Smooth muscle cell of the brain vasculature (primary cell): Measurements from ENCODE around the gene CA9.
"Not testable (repeated sequence)": the region's sequence is repeated elsewhere in the genome, so short reads cannot be mapped to it uniquely, and the experiment has no call there.

ENCODE experiments used
- DNase-seq: peaks from one replicate; pipeline ENCODE4 v3.0.0-alpha.2; 2012; ENCODE audit warnings: low read depth, low spot score

Gene CA9

DNA sequence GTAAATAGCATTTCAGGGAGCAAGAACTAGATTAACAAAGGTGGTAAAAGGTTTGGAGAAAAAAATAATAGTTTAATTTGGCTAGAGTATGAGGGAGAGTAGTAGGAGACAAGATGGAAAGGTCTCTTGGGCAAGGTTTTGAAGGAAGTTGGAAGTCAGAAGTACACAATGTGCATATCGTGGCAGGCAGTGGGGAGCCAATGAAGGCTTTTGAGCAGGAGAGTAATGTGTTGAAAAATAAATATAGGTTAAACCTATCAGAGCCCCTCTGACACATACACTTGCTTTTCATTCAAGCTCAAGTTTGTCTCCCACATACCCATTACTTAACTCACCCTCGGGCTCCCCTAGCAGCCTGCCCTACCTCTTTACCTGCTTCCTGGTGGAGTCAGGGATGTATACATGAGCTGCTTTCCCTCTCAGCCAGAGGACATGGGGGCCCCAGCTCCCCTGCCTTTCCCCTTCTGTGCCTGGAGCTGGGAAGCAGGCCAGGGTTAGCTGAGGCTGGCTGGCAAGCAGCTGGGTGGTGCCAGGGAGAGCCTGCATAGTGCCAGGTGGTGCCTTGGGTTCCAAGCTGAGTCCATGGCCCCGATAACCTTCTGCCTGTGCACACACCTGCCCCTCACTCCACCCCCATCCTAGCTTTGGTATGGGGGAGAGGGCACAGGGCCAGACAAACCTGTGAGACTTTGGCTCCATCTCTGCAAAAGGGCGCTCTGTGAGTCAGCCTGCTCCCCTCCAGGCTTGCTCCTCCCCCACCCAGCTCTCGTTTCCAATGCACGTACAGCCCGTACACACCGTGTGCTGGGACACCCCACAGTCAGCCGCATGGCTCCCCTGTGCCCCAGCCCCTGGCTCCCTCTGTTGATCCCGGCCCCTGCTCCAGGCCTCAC, at the start of gene CA9:
Gene CA9 (plus strand): TSS at position 797 of the 893 bp plus-strand sequence. CDS start 32 bp downstream, at position 829.
- no peak for DNase-seq

- DNase-seq, result no peak
These were observed 46.2 kb upstream of the CA9 start for GRCh38 chr9:35627575-35627974.

- no peak for DNase-seq
These were observed 45.2 kb upstream of the CA9 start for GRCh38 chr9:35628389-35628991.

GRCh38 chr9:35629597-35629996, 44.1 kb upstream of the CA9 start:
- DNase-seq, result no peak

DNA sequence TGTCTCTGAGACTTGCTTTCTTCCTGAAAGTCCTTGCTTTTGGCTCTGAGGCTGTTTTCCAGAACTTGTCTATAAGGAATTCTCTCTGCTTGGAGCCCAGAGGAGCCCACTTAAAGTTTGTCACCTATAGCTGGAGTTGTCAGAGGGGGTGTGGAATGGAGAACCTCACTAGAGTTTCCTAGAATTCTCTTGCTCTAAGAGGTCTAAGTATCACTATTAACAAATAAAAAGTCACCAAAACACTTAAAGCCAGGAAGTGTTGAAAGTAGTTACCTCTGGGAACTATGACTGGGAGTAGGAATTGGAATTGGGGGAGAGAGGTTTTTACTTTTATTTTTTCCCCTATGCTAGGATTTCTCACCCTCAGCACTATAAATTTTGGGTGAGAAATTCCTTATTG, 38.0 kb upstream of the CA9 start:
- DNase-seq, result no peak

DNA sequence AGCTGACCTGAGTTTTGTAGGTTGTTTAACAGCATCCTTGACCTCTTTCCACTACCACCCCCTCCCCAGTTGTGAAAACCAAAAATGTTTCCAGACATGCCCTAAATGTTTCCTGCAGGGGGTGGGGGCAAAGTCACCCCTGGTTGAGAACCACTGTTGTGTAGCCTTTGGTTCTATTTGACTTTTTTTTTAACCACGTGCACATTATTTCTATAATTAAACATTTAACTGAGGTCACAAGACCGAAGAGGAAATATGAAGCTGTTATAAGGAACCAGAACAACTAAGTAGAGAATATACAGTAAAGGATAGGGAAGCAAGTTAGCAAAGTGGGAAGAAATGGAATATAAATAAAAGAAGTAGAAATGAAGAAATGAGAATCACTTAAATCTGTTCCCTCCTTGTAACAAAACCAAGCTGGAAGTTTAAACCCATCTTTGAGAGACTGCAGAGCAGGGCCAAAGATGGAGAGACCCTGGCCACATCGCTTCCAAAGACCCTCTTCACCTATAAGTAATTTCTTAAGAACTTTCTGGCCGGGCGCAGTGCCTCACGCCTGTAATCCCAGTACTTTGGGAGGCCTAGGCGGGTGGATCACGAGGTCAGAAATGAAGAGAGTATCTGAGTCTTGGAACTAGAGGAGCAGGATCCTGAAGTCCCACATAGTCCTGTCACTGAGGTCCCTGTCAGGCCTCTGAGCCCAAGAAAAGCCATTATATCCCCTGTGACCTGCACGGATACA, 37.4 kb upstream of the CA9 start:
- DNase-seq, result no peak

- DNase-seq, result not testable (repeated sequence)
These were observed 36.9 kb upstream of the CA9 start for GRCh38 chr9:35636877-35637246.

DNA sequence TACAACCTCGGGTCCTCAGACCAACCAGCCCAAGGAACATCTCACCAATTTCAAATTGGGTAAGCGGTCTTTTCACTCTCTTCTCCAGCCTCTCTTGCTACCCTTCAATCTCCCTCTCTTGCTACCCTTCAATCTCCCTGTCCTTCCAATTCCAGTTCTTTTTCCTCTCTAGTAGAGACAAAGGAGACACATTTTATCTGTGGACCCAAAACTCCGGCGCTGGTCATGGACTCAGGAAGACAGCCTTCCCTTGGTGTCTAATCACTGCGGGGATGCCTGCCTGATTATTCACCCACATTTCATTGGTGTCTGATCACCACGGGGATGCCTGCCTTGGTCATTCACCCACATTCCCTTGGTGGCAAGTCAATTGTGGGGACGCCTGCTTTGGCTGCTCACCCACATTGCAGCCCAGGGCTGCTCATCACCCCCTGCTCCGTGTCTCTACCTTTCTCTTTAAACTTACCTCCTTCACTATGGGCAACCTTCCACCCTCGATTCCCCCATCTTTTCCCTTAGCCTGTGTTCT, 36.2 kb upstream of the CA9 start:
- DNase-seq, result not testable (repeated sequence)

- not testable (repeated sequence) for DNase-seq
These were observed 35.0 kb upstream of the CA9 start for GRCh38 chr9:35638751-35639150.

GRCh38 chr9:35639225-35639624, 34.5 kb upstream of the CA9 start:
- not testable (repeated sequence) for DNase-seq

DNA sequence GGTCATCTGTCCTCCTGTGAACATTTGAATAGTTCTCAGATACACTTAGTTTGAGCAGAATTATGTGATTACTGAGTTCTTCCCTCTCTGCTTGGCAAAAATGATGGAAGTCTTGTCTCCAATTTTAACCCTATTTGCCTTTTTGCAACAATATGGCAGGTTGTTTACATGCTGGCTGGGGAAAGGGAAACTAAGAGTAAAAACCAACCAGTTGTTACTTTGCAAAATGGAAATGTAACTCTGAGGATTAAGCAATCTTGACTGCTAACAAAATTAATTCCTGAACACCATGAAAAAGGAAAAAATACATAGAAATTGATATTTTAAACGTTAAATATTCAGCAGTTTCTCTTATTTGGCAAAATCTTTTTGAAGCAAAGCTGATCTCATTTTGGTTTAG, 34.1 kb upstream of the CA9 start:
- DNase-seq, result no peak

- not testable (repeated sequence) for DNase-seq
These were observed 33.3 kb upstream of the CA9 start for GRCh38 chr9:35640431-35640830.

GRCh38 chr9:35641478-35641877, 32.2 kb upstream of the CA9 start:
- DNase-seq, result not testable (repeated sequence)

DNA sequence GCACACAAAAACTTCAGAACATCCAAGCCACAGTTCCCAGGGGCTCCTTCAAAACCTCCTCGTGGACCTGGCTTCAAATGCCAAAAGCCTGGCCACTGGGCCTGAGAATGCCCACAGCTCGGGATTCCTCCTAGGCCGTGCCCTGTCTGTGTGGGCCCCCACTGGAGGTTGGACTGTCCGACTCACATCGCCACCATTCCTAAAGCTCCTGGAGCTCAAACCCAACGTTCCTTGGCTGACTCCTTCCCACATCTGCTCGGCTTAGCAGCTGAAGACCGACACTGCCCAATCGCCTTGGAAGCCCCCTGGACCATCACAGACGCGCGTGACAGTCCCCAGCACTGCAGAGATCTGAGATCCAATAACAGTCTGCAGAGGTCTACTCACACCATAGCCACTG, 30.7 kb upstream of the CA9 start:
- no peak for DNase-seq

GRCh38 chr9:35645736-35646135, 28.0 kb upstream of the CA9 start:
- not testable (repeated sequence) for DNase-seq

- DNase-seq, result no peak
These were observed 27.6 kb upstream of the CA9 start for GRCh38 chr9:35646153-35646532.

GRCh38 chr9:35646533-35647265, 27.0 kb upstream of the CA9 start:
- peak; percentile 72 for DNase-seq

DNA sequence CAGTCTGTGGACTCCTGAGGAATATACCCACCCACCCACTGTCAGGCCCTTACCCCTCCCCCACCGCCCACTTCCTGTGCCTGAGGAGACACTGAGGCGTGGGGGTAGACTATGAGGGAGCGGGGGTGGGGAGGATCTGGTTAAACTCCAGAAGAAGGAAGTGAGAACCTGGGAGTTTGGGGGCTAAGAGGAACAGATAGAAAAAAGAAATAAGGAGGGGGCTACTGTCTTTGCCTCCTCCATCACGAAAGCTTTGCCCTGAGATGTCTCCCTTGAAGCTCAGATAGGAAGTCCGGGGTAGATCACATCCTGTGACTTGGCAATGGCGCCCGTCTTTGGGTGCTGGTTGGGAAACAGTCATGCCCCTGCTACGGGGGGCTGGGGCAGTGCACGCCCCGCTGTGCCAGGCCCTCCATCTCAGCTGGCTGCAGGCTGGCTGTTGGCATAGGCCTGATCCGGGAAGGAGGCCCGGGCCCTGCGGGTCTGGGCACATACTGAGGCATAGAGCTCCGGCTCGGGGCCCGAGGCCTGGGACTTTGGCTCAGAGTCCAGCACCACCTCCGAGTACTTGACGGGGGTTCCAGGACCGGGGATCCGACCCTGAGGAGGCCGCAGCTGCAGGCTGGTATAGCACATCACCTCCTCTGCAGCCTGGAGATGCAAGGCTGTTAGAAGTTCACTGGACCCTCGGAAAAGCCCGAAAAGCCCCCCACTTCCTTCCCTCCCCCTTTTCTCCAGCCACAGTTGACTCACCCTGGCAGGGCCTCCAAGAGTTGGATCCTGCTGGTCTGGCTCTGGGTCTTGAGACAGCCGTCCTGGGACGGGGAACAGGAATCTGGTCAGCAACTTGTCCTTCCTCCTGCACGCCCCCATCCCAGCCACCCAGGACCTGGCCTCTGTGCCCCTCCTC, 24.0 kb upstream of the CA9 start:
- no peak for DNase-seq

DNA sequence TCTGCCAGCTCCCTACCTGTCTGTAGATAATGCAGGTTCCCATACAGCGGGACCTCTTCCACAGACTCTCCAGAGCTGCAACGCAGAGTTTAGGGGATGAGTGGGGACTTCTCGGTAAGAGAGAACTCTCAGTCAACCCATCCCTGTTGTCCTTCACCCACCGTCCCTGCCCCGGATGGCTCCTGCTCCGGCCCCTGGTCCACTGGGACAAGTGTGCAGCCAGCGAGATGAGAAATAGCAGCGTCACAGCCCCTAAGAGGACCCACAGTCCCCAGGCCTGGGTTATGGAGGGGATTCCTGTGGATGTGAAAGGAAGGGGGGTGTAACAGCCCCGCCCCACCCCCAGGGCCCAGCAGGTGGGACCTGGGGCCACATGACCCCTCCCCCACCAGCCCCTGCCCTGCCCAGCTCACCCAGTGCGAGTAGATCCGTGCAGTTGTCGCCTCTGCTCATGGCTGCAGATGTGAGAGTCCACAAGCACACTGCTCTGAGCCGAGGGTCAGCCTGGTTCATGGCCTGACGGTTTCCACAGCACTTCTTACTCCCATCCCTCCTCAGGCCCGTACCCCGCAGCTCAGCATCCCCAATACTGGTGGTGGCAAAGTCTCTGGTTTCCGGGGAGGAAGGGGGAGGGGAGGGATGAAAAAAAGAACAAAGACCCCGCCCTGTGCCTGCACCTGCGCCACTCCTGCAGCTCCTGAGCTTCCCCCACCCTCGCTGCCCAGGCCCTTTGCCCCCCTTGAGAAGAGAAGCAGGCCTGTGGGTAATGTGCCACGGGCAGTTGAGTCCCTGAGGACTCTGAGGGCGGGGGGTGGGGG, 23.2 kb upstream of the CA9 start, which contains the start of gene SIT1:
Gene SIT1 (minus strand): TSS at position 591 of the 818 bp plus-strand sequence. CDS start 78 bp downstream, at position 513.
- DNase-seq, result no peak
